ELF-1 (cell line): Measurements from ENCODE around the gene DNAJC11.

Experiments used
- DNase-seq: peaks from one replicate; pipeline ENCODE4 v3.0.0-alpha.2; 2016; ENCODE audit warnings: low read depth, low spot score

Gene DNAJC11

GRCh38 chr1:6624710-6625583 lies 76.7 kb downstream of the DNAJC11 start, which contains the start of gene THAP3:
Gene THAP3, plus strand, starts transcription at chr1:6624868. Its CDS starts 351 bp downstream, at chr1:6625219.
- peak; percentile 90 for DNase-seq

GRCh38 chr1:6623269-6623965 lies 78.2 kb downstream of the DNAJC11 start:
- no peak for DNase-seq

GRCh38 chr1:6622396-6623152 lies 79.0 kb downstream of the DNAJC11 start:
- no peak for DNase-seq

GRCh38 chr1:6621429-6622391 lies 79.9 kb downstream of the DNAJC11 start:
- no peak for DNase-seq

GRCh38 chr1:6619045-6619444 lies 82.6 kb downstream of the DNAJC11 start:
- no peak for DNase-seq

- no peak for DNase-seq
These were observed 86.5 kb downstream of the DNAJC11 start for GRCh38 chr1:6614929-6615785.

- no peak for DNase-seq
These were observed 87.3 kb downstream of the DNAJC11 start for GRCh38 chr1:6614019-6614928.

- peak; percentile 99 for DNase-seq
These were observed 88.1 kb downstream of the DNAJC11 start, which contains the start of gene PHF13 for GRCh38 chr1:6613361-6614018. Gene PHF13, plus strand, starts transcription at chr1:6613731. Its CDS starts 336 bp downstream, at chr1:6614067.

- peak; percentile 65 for DNase-seq
These were observed 88.8 kb downstream of the DNAJC11 start for GRCh38 chr1:6612641-6613360.

GRCh38 chr1:6603915-6604558 lies 97.6 kb downstream of the DNAJC11 start:
- DNase-seq, result peak; percentile 90

- peak; percentile 79 for DNase-seq
These were observed 98.2 kb downstream of the DNAJC11 start for GRCh38 chr1:6603238-6603914.

- peak; percentile 78 for DNase-seq
These were observed 98.9 kb downstream of the DNAJC11 start, which contains the start of gene KLHL21 for GRCh38 chr1:6602669-6603237. Gene KLHL21, minus strand, starts transcription at chr1:6602869. Its CDS starts 52 bp downstream, at chr1:6602817.

- peak; percentile 80 for DNase-seq
These were observed 99.5 kb downstream of the DNAJC11 start for GRCh38 chr1:6601923-6602668.

GRCh38 chr1:6601049-6601922 lies 100.3 kb downstream of the DNAJC11 start:
- DNase-seq, result peak; percentile 70
